A673 (cell line): ENCODE data around the gene CFI. TPM values are rescaled to one million over a fixed set of nuclear protein-coding genes. Genes with fewer than 3 reads are reported as not detected.

Experiments used
- BruUV-seq: library from RNA; stranded (reverse); fragments of 400-500 nt; replicated peaks from 2 replicates; lab custom pipeline; 2021; lab: Mats Ljungman, UMichigan
- CTCF ChIA-PET: fragments of 300-600 bp; sonication (Branson Sonifier 250); formaldehyde crosslinking; loops from one replicate; lab custom pipeline; 2022; ENCODE audit warnings: antibody characterized with exemption; lab: Charles Lee
- POLR2A ChIA-PET: fragments of 300-600 bp; sonication (Branson Sonifier 250); formaldehyde crosslinking; loops from one replicate; lab custom pipeline; 2022; ENCODE audit warnings: antibody characterized with exemption; ENCODE audit not compliant: low non-redundant PET; lab: Charles Lee
- DNase-seq: peaks from one replicate; pipeline ENCODE4 v3.0.0-alpha.2; 2015; ENCODE audit warnings: low spot score
- H3K27ac ChIP-seq: fragments of 200-600 bp; sonication (generic); 2 replicates; pipeline ENCODE4 v1.5.1; 2016; ENCODE audit warnings: mixed run types, low read depth, mild to moderate bottlenecking, mixed read lengths, antibody characterized with exemption, low read length; ENCODE audit not compliant: poor library complexity, severe bottlenecking
- H3K27me3 ChIP-seq: fragments of 200-600 bp; sonication (generic); replicated peaks from 2 replicates; pipeline ENCODE4 v1.6.1; 2017; ENCODE audit warnings: mixed run types, low read depth, mild to moderate bottlenecking, mixed read lengths, antibody characterized with exemption, low read length; ENCODE audit not compliant: insufficient read depth, poor library complexity
- H3K36me3 ChIP-seq: fragments of 200-600 bp; sonication (generic); 2 replicates; pipeline ENCODE4 v1.6.1; 2016; ENCODE audit warnings: mixed run types, mild to moderate bottlenecking, mixed read lengths, antibody characterized with exemption, low read length; ENCODE audit not compliant: insufficient read depth, poor library complexity, severe bottlenecking
- H3K4me1 ChIP-seq: fragments of 200-600 bp; sonication (generic); 2 replicates; pipeline ENCODE4 v1.6.1; 2017; ENCODE audit warnings: mixed run types, mild to moderate bottlenecking, mixed read lengths, antibody characterized with exemption, low read length; ENCODE audit not compliant: insufficient read depth, poor library complexity, severe bottlenecking
- H3K4me3 ChIP-seq: fragments of 200-600 bp; sonication (generic); 2 replicates; pipeline ENCODE4 v1.5.1; 2016; ENCODE audit warnings: low read depth, mixed run types, mild to moderate bottlenecking, mixed read lengths, low read length; ENCODE audit not compliant: poor library complexity, severe bottlenecking
- H3K9me3 ChIP-seq: fragments of 200-600 bp; sonication (generic); 2 replicates; pipeline ENCODE4 v1.6.1; 2016; ENCODE audit warnings: mixed run types, low read depth, mild to moderate bottlenecking, mixed read lengths, antibody characterized with exemption, low read length; ENCODE audit not compliant: poor library complexity, severe bottlenecking
- CTCF ChIP-seq: fragments of 300-800, 200-600 bp; sonication (generic); conservative IDR thresholded peaks from 2 replicates; pipeline ENCODE4 v1.5.1; 2017; ENCODE audit warnings: low read depth, mild to moderate bottlenecking, antibody characterized with exemption, low read length, moderate library complexity, mixed read lengths
- EZH2 ChIP-seq: fragments of 200-600 bp; sonication (generic); IDR thresholded peaks from 2 replicates; pipeline ENCODE4 v1.6.1; 2017; ENCODE audit warnings: borderline replicate concordance, low read depth, mild to moderate bottlenecking, mixed read lengths, antibody characterized with exemption, low read length; ENCODE audit not compliant: poor library complexity, severe bottlenecking
- intact Hi-C: fragments of 100-400 bp; cut with micrococcal nuclease; formaldehyde crosslinking; loops from one replicate; pipeline ENCODE4 v1.10.0; 2022; ENCODE audit not compliant: unreplicated experiment
- total RNA-seq: library from RNA; stranded (reverse); gene quantifications from 2 replicates; pipeline ENCODE4 v1.2.3, GENCODE V29; 2021

CFI gene
- total RNA-seq, 1 experiment from 2014 or later: 0.86 TPM

- ChIA-PET POLR2A (no interaction called here), CTCF (no interaction called here)
- Histone ChIP-seq H3K4me3 (no peak overlapping the region), H3K27ac (no peak overlapping the region), H3K9me3 (no peaks in the 10 kb centered on the region), H3K4me1 (peaks cover 10% of the 10 kb centered on the region), H3K27me3 (no peaks in the 10 kb centered on the region), H3K36me3 (no peaks in the 10 kb centered on the region)
- peak; percentile 39 for DNase-seq
- intact Hi-C loops: no loop called here
- BruUV-seq: no TSS peak
- TF ChIP-seq EZH2 (no peak), CTCF (no peak)
Measured at GRCh38 chr4:109755656-109756055, 46.1 kb downstream of the CFI start.

- TF ChIP-seq CTCF: no peak
- TF ChIP-seq EZH2: no peak
- no peak overlapping the region for H3K27ac ChIP-seq
- no TSS peak for BruUV-seq
- no peak for DNase-seq
- no peaks in the 10 kb centered on the region for H3K27me3 ChIP-seq
- peaks cover 10% of the 10 kb centered on the region for H3K4me1 ChIP-seq
- ChIA-PET POLR2A (no interaction called here), CTCF (no interaction called here)
- no peaks in the 10 kb centered on the region for H3K36me3 ChIP-seq
- no peaks in the 10 kb centered on the region for H3K9me3 ChIP-seq
- H3K4me3 ChIP-seq: no peak overlapping the region
- intact Hi-C loops: no loop called here
Measured at GRCh38 chr4:109754093-109754857, 47.5 kb downstream of the CFI start.

- CTCF ChIA-PET: no interaction called here
- Histone ChIP-seq H3K9me3 (no peaks in the 10 kb centered on the region), H3K27me3 (no peaks in the 10 kb centered on the region), H3K36me3 (no peaks in the 10 kb centered on the region), H3K27ac (no peak overlapping the region), H3K4me3 (no peak overlapping the region), H3K4me1 (peaks cover 10% of the 10 kb centered on the region)
- intact Hi-C loops: no loop called here
- peak; percentile 84 for DNase-seq
- TF ChIP-seq EZH2: no peak
- no peak for TF ChIP-seq CTCF
- POLR2A ChIA-PET: no interaction called here
- BruUV-seq: no TSS peak
Measured at GRCh38 chr4:109752525-109752924, 49.3 kb downstream of the CFI start.
